Stimulated activated CD8-positive, alpha-beta memory T cell treated with anti-CD3 and anti-CD28 coated beads, Interleukin-7, amount 100 ng/mL, for 24 hours (primary cell): ENCODE measurements around the gene KCNT2.
"Not testable (repeated sequence)": the region's sequence is repeated elsewhere in the genome, so short reads cannot be mapped to it uniquely, and the experiment has no call there.

Experiments used
- DNase-seq: peaks from one replicate; pipeline ENCODE4 v3.0.0-alpha.2; 2020; ENCODE audit warnings: low read depth

The KCNT2 gene

GRCh38 chr1:196513821-196514220 is 94.4 kb downstream of the KCNT2 start:
- no peak for DNase-seq

- no peak for DNase-seq
These were observed 97.8 kb downstream of the KCNT2 start for GRCh38 chr1:196510451-196510850.

- DNase-seq = not testable (repeated sequence)
These were observed 104.0 kb downstream of the KCNT2 start for GRCh38 chr1:196504224-196504623.

- DNase-seq = no peak
These were observed 105.8 kb downstream of the KCNT2 start for GRCh38 chr1:196502437-196502836.

GRCh38 chr1:196501760-196502428 is 106.3 kb downstream of the KCNT2 start:
- DNase-seq = no peak

GRCh38 chr1:196497817-196498216 is 110.4 kb downstream of the KCNT2 start:
- no peak for DNase-seq

- no peak for DNase-seq
These were observed 113.5 kb downstream of the KCNT2 start for GRCh38 chr1:196494766-196495165.

GRCh38 chr1:196493881-196494280 is 114.4 kb downstream of the KCNT2 start:
- DNase-seq = no peak

GRCh38 chr1:196488579-196488978 is 119.7 kb downstream of the KCNT2 start:
- no peak for DNase-seq

- DNase-seq = no peak
These were observed 121.9 kb downstream of the KCNT2 start for GRCh38 chr1:196486346-196486745.

- DNase-seq = no peak
These were observed 126.6 kb downstream of the KCNT2 start for GRCh38 chr1:196481616-196482015.

- DNase-seq = no peak
These were observed 131.0 kb downstream of the KCNT2 start for GRCh38 chr1:196477262-196477661.

GRCh38 chr1:196467230-196467925 is 140.9 kb downstream of the KCNT2 start:
- no peak for DNase-seq

- DNase-seq = no peak
These were observed 141.6 kb downstream of the KCNT2 start for GRCh38 chr1:196466654-196467053.

GRCh38 chr1:196466166-196466565 is 142.1 kb downstream of the KCNT2 start:
- no peak for DNase-seq

- no peak for DNase-seq
These were observed 143.7 kb downstream of the KCNT2 start for GRCh38 chr1:196464480-196464941.

- no peak for DNase-seq
These were observed 146.2 kb downstream of the KCNT2 start for GRCh38 chr1:196462086-196462485.

GRCh38 chr1:196461521-196461920 is 146.7 kb downstream of the KCNT2 start:
- no peak for DNase-seq

- DNase-seq = no peak
These were observed 148.9 kb downstream of the KCNT2 start for GRCh38 chr1:196459383-196459782.

- DNase-seq = no peak
These were observed 153.4 kb downstream of the KCNT2 start for GRCh38 chr1:196454792-196455191.

GRCh38 chr1:196451103-196451502 is 157.1 kb downstream of the KCNT2 start:
- no peak for DNase-seq

GRCh38 chr1:196450143-196451095 is 157.8 kb downstream of the KCNT2 start:
- DNase-seq = no peak

- no peak for DNase-seq
These were observed 158.8 kb downstream of the KCNT2 start for GRCh38 chr1:196449460-196449859.
